ENCODE data around the gene ISCA2.

DNA sequence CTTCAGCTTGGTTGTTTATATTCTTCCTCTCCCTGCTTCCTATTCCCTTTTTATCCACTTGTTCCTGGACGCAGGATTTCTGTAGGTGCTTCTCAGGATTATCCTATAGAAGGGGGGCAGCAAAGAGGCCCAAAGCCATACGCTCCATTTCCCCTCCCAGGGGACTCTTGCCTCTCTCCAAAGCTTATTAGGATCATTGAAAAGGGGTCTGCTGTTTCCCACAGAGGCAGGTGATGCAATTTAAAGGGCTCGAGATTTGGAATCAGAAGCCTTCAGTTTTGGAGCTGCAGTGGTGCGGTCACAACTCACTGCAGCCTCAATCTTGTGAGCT, 36.0 kb upstream of the ISCA2 start:
- TF ChIP-seq, protein P1, sequence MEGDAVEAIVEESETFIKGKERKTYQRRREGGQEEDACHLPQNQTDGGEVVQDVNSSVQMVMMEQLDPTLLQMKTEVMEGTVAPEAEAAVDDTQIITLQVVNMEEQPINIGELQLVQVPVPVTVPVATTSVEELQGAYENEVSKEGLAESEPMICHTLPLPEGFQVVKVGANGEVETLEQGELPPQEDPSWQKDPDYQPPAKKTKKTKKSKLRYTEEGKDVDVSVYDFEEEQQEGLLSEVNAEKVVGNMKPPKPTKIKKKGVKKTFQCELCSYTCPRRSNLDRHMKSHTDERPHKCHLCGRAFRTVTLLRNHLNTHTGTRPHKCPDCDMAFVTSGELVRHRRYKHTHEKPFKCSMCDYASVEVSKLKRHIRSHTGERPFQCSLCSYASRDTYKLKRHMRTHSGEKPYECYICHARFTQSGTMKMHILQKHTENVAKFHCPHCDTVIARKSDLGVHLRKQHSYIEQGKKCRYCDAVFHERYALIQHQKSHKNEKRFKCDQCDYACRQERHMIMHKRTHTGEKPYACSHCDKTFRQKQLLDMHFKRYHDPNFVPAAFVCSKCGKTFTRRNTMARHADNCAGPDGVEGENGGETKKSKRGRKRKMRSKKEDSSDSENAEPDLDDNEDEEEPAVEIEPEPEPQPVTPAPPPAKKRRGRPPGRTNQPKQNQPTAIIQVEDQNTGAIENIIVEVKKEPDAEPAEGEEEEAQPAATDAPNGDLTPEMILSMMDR (tag by site-specific recombination; IDR thresholded peaks at IDR 0.05), result no peak
- TF ChIP-seq ZNF274 (IDR thresholded peaks at IDR 0.05; ENCODE audit: low read length) (no peak), ZNF274 (tag by site-specific recombination; IDR thresholded peaks at IDR 0.05; ENCODE audit: borderline replicate concordance) (no peak), ZNF354C (tag by site-specific recombination; IDR thresholded peaks at IDR 0.05; ENCODE audit: borderline replicate concordance, low read depth) (no peak), ZSCAN23 (tag by site-specific recombination; IDR thresholded peaks at IDR 0.05) (no peak)
- TF ChIP-seq, protein P2, sequence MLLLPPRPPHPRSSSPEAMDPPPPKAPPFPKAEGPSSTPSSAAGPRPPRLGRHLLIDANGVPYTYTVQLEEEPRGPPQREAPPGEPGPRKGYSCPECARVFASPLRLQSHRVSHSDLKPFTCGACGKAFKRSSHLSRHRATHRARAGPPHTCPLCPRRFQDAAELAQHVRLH (tag by site-specific recombination; IDR thresholded peaks at IDR 0.05), result no peak
